Vagina (tissue), 2 donors: Measurements from ENCODE around the gene CACYBP.

Experiments
- POLR2AphosphoS5 ChIP-seq, 2 donors: sonication (generic); formaldehyde crosslinking; IDR thresholded peaks; one replicate each; pipeline ENCODE4 v1.9.0; 2017; ENCODE audit warnings: antibody characterized with exemption in 2 of 2, mild to moderate bottlenecking in 2 of 2, low read depth in 1 of 2; ENCODE audit not compliant: insufficient read depth in 1 of 2
- TF ChIP-seq, protein P1 (sequence below), 3 experiments: fragments of 450-650 bp in 2 of 3; fragments of 200-600 bp in 1 of 3; sonication (generic) in 1 of 3; IDR thresholded peaks; one replicate each; pipeline ENCODE4 v1.5.1; 2017 to 2019; ENCODE audit warnings: antibody characterized with exemption in 3 of 3, mild to moderate bottlenecking in 2 of 3, moderate library complexity in 2 of 3

DNA sequence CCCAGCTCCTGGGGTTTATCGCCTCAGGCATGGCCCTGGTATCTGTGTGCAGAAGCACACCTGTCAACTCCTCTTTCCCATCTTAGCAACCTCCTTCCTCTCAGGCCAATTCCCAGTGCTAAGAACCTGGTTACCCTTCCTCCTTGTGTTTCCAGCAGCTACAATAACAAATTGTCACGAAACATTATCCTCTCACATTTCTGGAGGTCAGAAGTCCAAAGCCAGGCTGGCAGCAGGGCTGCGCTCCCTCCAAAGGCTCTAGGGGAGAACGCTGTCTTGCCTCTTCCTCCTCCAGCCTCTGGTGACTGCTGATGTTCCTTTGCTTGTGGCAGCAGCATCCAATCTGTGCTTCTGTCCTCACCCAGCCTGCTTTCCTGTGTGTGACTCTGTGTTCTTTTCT lies 34.2 kb downstream of the CACYBP start:
- TF ChIP-seq, protein P1, sequence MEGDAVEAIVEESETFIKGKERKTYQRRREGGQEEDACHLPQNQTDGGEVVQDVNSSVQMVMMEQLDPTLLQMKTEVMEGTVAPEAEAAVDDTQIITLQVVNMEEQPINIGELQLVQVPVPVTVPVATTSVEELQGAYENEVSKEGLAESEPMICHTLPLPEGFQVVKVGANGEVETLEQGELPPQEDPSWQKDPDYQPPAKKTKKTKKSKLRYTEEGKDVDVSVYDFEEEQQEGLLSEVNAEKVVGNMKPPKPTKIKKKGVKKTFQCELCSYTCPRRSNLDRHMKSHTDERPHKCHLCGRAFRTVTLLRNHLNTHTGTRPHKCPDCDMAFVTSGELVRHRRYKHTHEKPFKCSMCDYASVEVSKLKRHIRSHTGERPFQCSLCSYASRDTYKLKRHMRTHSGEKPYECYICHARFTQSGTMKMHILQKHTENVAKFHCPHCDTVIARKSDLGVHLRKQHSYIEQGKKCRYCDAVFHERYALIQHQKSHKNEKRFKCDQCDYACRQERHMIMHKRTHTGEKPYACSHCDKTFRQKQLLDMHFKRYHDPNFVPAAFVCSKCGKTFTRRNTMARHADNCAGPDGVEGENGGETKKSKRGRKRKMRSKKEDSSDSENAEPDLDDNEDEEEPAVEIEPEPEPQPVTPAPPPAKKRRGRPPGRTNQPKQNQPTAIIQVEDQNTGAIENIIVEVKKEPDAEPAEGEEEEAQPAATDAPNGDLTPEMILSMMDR (IDR thresholded peaks at IDR 0.05): no peak
- no peak for TF ChIP-seq POLR2AphosphoS5 (IDR thresholded peaks at IDR 0.05; ENCODE audit: insufficient read depth in 1 of 2, low read depth in 1 of 2)
